OCI-LY7 (cell line): ENCODE results near the gene ENDOD1.

ENCODE experiments used
- EZH2phosphoT487 ChIP-seq: fragments of 200-600 bp; sonication (generic); IDR thresholded peaks from 2 replicates; pipeline ENCODE4 v1.6.1; 2018; ENCODE audit warnings: low read depth, borderline replicate concordance, mild to moderate bottlenecking, mixed run types, antibody characterized with exemption, low read length, moderate library complexity, mixed read lengths
- TF ChIP-seq, protein P1 (sequence below): fragments of 200-600 bp; sonication (generic); conservative IDR thresholded peaks from 2 replicates; pipeline ENCODE4 v1.5.1; 2014; ENCODE audit warnings: mild to moderate bottlenecking, antibody characterized with exemption, low read length, moderate library complexity, mixed read lengths

DNA sequence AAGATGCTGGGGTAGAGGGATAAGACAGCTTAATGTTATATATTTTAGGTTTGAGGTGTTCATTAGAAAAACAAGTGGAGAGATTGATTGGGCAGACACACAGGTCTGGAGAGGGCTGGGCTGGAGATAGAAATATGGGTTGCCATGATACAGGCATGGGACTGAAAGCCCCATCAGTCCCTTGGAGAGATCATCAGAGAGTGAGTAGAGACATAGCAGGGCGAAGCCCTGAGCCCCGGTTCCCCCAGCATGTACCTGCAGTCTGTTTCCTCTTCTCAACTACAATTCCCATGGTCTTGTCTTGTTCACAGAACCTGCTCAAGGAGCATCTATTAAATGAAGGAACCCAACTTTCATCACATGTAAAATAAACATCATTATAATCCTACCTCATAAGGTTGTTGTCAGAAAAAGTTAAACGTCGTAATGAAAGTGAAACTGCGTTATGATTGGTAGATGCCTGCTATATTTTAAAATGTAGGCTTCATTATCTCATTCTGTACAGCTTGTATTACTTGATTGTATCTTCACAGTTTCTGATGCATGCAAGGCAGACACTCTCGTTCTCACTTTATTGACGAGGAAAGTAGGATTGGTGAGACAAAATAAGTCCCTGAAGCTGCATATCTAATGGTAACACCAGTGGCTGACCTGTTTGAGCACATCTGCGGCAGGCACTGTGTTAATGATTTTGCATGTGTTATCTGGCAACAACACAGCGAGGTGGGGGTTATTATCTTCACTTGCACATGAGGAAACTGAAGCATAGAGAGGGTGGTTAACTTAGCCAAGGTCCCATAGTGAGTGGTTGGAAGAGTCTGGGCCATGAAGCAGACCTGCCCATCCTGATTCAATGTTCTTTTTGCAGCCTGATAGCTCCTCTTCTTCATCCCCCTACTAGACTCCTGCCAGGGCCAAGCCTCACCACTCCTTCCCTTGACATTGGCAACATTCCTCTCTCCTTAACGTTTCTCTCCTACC, 63.5 kb downstream of the ENDOD1 start:
- no peak for TF ChIP-seq EZH2phosphoT487
- TF ChIP-seq, protein P1, sequence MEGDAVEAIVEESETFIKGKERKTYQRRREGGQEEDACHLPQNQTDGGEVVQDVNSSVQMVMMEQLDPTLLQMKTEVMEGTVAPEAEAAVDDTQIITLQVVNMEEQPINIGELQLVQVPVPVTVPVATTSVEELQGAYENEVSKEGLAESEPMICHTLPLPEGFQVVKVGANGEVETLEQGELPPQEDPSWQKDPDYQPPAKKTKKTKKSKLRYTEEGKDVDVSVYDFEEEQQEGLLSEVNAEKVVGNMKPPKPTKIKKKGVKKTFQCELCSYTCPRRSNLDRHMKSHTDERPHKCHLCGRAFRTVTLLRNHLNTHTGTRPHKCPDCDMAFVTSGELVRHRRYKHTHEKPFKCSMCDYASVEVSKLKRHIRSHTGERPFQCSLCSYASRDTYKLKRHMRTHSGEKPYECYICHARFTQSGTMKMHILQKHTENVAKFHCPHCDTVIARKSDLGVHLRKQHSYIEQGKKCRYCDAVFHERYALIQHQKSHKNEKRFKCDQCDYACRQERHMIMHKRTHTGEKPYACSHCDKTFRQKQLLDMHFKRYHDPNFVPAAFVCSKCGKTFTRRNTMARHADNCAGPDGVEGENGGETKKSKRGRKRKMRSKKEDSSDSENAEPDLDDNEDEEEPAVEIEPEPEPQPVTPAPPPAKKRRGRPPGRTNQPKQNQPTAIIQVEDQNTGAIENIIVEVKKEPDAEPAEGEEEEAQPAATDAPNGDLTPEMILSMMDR: no peak
